Muscle layer of colon (tissue), 2 donors: ENCODE results near the gene ZC3H6.
"Not testable (repeated sequence)": the region's sequence is repeated elsewhere in the genome, so short reads cannot be mapped to it uniquely, and the experiment has no call there.

ENCODE experiments used
- H3K27ac ChIP-seq: one replicate; pipeline ENCODE4 v1.7.0; 2013; ENCODE audit warnings: low read depth, mild to moderate bottlenecking, low read length, moderate library complexity
- H3K27me3 ChIP-seq, 2 donors: one replicate each; pipeline ENCODE4 v1.7.0; 2013; ENCODE audit warnings: low read length in 2 of 2, mild to moderate bottlenecking in 2 of 2; ENCODE audit not compliant: insufficient read depth in 2 of 2, control insufficient read depth in 1 of 2
- H3K36me3 ChIP-seq: one replicate; pipeline ENCODE4 v1.7.0; 2013; ENCODE audit warnings: mild to moderate bottlenecking, low read length; ENCODE audit not compliant: insufficient read depth
- H3K4me1 ChIP-seq: one replicate; pipeline ENCODE4 v1.7.0; 2013; ENCODE audit warnings: mild to moderate bottlenecking, low read length; ENCODE audit not compliant: insufficient read depth
- H3K4me3 ChIP-seq, 2 donors: one replicate each; pipeline ENCODE4 v1.7.0; 2013; ENCODE audit warnings: low read length in 2 of 2, low read depth in 1 of 2, mild to moderate bottlenecking in 1 of 2, moderate library complexity in 1 of 2
- H3K9ac ChIP-seq: one replicate; pipeline ENCODE4 v1.7.0; 2013; ENCODE audit warnings: low read length
- H3K9me3 ChIP-seq: one replicate; pipeline ENCODE4 v1.7.0; 2013; ENCODE audit warnings: mild to moderate bottlenecking, low read length
- donor health status: abdominal sarcoma.
- donor health status: Adenocarcinoma of cecum.

ZC3H6 gene

GRCh38 chr2:112282066-112282465 lies 6.7 kb downstream of the ZC3H6 start:
- H3K4me1 ChIP-seq, H3K9ac ChIP-seq, H3K27ac ChIP-seq, H3K4me3 ChIP-seq, H3K27me3 ChIP-seq, H3K36me3 ChIP-seq, H3K9me3 ChIP-seq: not testable (repeated sequence)

GRCh38 chr2:112283535-112283934 lies 8.1 kb downstream of the ZC3H6 start:
- not testable (repeated sequence) for H3K4me3 ChIP-seq, H3K9me3 ChIP-seq, H3K4me1 ChIP-seq, H3K27me3 ChIP-seq, H3K27ac ChIP-seq, H3K36me3 ChIP-seq, H3K9ac ChIP-seq

GRCh38 chr2:112290088-112290487 lies 14.7 kb downstream of the ZC3H6 start:
- H3K4me1 ChIP-seq = no peaks in the 10 kb centered on the region
- H3K27ac ChIP-seq = no peak overlapping the region
- no peaks in the 10 kb centered on the region for H3K36me3 ChIP-seq
- H3K9ac ChIP-seq = no peak overlapping the region
- H3K9me3 ChIP-seq = no peaks in the 10 kb centered on the region
- no peaks in the 10 kb centered on the region for H3K27me3 ChIP-seq
- no peak overlapping the region for H3K4me3 ChIP-seq

- Histone ChIP-seq H3K36me3 (no peaks in the 10 kb centered on the region), H3K4me1 (peaks cover 3% of the 10 kb centered on the region), H3K27ac (no peak overlapping the region), H3K9ac (no peak overlapping the region), H3K9me3 (no peaks in the 10 kb centered on the region), H3K4me3 (no peak overlapping the region), H3K27me3 (no peaks in the 10 kb centered on the region)
These were observed 15.3 kb downstream of the ZC3H6 start for GRCh38 chr2:112290648-112291047.

GRCh38 chr2:112293636-112294401 lies 18.4 kb downstream of the ZC3H6 start:
- H3K36me3 ChIP-seq = no peaks in the 10 kb centered on the region
- no peak overlapping the region for H3K27ac ChIP-seq
- H3K4me1 ChIP-seq = peaks cover 3% of the 10 kb centered on the region
- no peak overlapping the region for H3K9ac ChIP-seq
- no peaks in the 10 kb centered on the region for H3K9me3 ChIP-seq
- no peak overlapping the region for H3K4me3 ChIP-seq
- no peaks in the 10 kb centered on the region for H3K27me3 ChIP-seq

GRCh38 chr2:112295407-112296078 lies 20.1 kb downstream of the ZC3H6 start:
- Histone ChIP-seq H3K9me3 (no peaks in the 10 kb centered on the region), H3K4me1 (peaks cover 3% of the 10 kb centered on the region), H3K36me3 (no peaks in the 10 kb centered on the region), H3K27me3 (no peaks in the 10 kb centered on the region), H3K9ac (no peak overlapping the region), H3K27ac (no peak overlapping the region), H3K4me3 (no peak overlapping the region)

GRCh38 chr2:112296407-112296806 lies 21.0 kb downstream of the ZC3H6 start:
- no peak overlapping the region for H3K4me3 ChIP-seq

GRCh38 chr2:112301171-112301584 lies 25.8 kb downstream of the ZC3H6 start:
- H3K9ac ChIP-seq = no peak overlapping the region
- H3K27ac ChIP-seq = no peak overlapping the region
- no peaks in the 10 kb centered on the region for H3K36me3 ChIP-seq
- H3K4me3 ChIP-seq = no peak overlapping the region
- no peaks in the 10 kb centered on the region for H3K4me1 ChIP-seq
- H3K9me3 ChIP-seq = no peaks in the 10 kb centered on the region
- no peaks in the 10 kb centered on the region for H3K27me3 ChIP-seq

More at GRCh38 chr2:112296407-112296806, 21.0 kb downstream of the ZC3H6 start:
- Histone ChIP-seq H3K9me3 (no peaks in the 10 kb centered on the region), H3K27ac (no peak overlapping the region), H3K4me1 (peaks cover 3% of the 10 kb centered on the region), H3K9ac (no peak overlapping the region), H3K36me3 (no peaks in the 10 kb centered on the region), H3K27me3 (no peaks in the 10 kb centered on the region)

- no peaks in the 10 kb centered on the region for H3K9me3 ChIP-seq
- no peaks in the 10 kb centered on the region for H3K27me3 ChIP-seq
- H3K27ac ChIP-seq = no peak overlapping the region
- peaks cover 4% of the 10 kb centered on the region for H3K36me3 ChIP-seq
- H3K4me3 ChIP-seq = no peak overlapping the region
- no peaks in the 10 kb centered on the region for H3K4me1 ChIP-seq
- H3K9ac ChIP-seq = no peak overlapping the region
These were observed 26.6 kb downstream of the ZC3H6 start for GRCh38 chr2:112301973-112302372.

- H3K9ac ChIP-seq = no peak overlapping the region
- H3K36me3 ChIP-seq = peaks cover 4% of the 10 kb centered on the region
- H3K27ac ChIP-seq = no peak overlapping the region
- no peak overlapping the region for H3K4me3 ChIP-seq
- no peaks in the 10 kb centered on the region for H3K4me1 ChIP-seq
- H3K27me3 ChIP-seq = no peaks in the 10 kb centered on the region
- H3K9me3 ChIP-seq = no peaks in the 10 kb centered on the region
These were observed 29.0 kb downstream of the ZC3H6 start for GRCh38 chr2:112304298-112304941.

GRCh38 chr2:112305132-112305531 lies 29.7 kb downstream of the ZC3H6 start:
- H3K27ac ChIP-seq = no peak overlapping the region
- no peak overlapping the region for H3K9ac ChIP-seq
- no peaks in the 10 kb centered on the region for H3K4me1 ChIP-seq
- H3K36me3 ChIP-seq = peaks cover 4% of the 10 kb centered on the region
- H3K9me3 ChIP-seq = no peaks in the 10 kb centered on the region
- no peak overlapping the region for H3K4me3 ChIP-seq
- H3K27me3 ChIP-seq = no peaks in the 10 kb centered on the region
